ENCODE measurements around the gene RXRG.

Gene RXRG

GRCh38 chr1:165452336-165453130 is 7.6 kb upstream of the RXRG start:
- no peaks in the 10 kb centered on the region for H3K36me3 ChIP-seq (ENCODE audit: insufficient read depth)
- H3K79me2 ChIP-seq (ENCODE audit: insufficient read depth, low read depth): no peaks in the 10 kb centered on the region
- H3K9ac ChIP-seq: no peak overlapping the region
- H3K27me3 ChIP-seq (ENCODE audit: insufficient read depth, low read depth): no peaks in the 10 kb centered on the region
- H3K4me3 ChIP-seq (IDR thresholded peaks at IDR 0.05; ENCODE audit: insufficient read depth, low read depth, low read length): no peak overlapping the region
- no peaks in the 10 kb centered on the region for H4K20me1 ChIP-seq (ENCODE audit: insufficient read depth)
- H3K4me2 ChIP-seq: no peak overlapping the region
- no peak overlapping the region for H2AFZ ChIP-seq (ENCODE audit: low read depth)
- H3K4me1 ChIP-seq (ENCODE audit: low read depth, poor library complexity, severe bottlenecking): no peaks in the 10 kb centered on the region
- no peak overlapping the region for H3K27ac ChIP-seq
- TF ChIP-seq CTCF (conservative IDR thresholded peaks at IDR 0.05; ENCODE audit: low read depth, low read length): no peak

- no peak overlapping the region for H2AFZ ChIP-seq (ENCODE audit: low read depth)
- H3K27me3 ChIP-seq (ENCODE audit: insufficient read depth, low read depth): no peaks in the 10 kb centered on the region
- H3K4me1 ChIP-seq (ENCODE audit: low read depth, poor library complexity, severe bottlenecking): no peaks in the 10 kb centered on the region
- H4K20me1 ChIP-seq (ENCODE audit: insufficient read depth): no peaks in the 10 kb centered on the region
- no peak overlapping the region for H3K9ac ChIP-seq
- H3K4me3 ChIP-seq (IDR thresholded peaks at IDR 0.05; ENCODE audit: insufficient read depth, low read depth, low read length): no peak overlapping the region
- no peak overlapping the region for H3K27ac ChIP-seq
- H3K79me2 ChIP-seq (ENCODE audit: insufficient read depth, low read depth): no peaks in the 10 kb centered on the region
- H3K36me3 ChIP-seq (ENCODE audit: insufficient read depth): no peaks in the 10 kb centered on the region
- no peak overlapping the region for H3K4me2 ChIP-seq
- TF ChIP-seq CTCF (conservative IDR thresholded peaks at IDR 0.05; ENCODE audit: low read depth, low read length): no peak
Measured at GRCh38 chr1:165451691-165452090, 6.8 kb upstream of the RXRG start.

GRCh38 chr1:165449131-165449530 is 4.2 kb upstream of the RXRG start:
- Histone ChIP-seq H3K9ac (no peak overlapping the region), H3K27me3 (ENCODE audit: insufficient read depth, low read depth) (no peaks in the 10 kb centered on the region), H4K20me1 (ENCODE audit: insufficient read depth) (no peaks in the 10 kb centered on the region), H3K36me3 (ENCODE audit: insufficient read depth) (no peaks in the 10 kb centered on the region), H3K4me3 (IDR thresholded peaks at IDR 0.05; ENCODE audit: insufficient read depth, low read depth, low read length) (no peak overlapping the region), H3K4me1 (ENCODE audit: low read depth, poor library complexity, severe bottlenecking) (no peaks in the 10 kb centered on the region), H3K79me2 (ENCODE audit: insufficient read depth, low read depth) (no peaks in the 10 kb centered on the region), H2AFZ (ENCODE audit: low read depth) (no peak overlapping the region), H3K27ac (no peak overlapping the region), H3K4me2 (no peak overlapping the region)
- no peak for TF ChIP-seq CTCF (conservative IDR thresholded peaks at IDR 0.05; ENCODE audit: low read depth, low read length)

- Histone ChIP-seq H3K36me3 (ENCODE audit: insufficient read depth) (no peaks in the 10 kb centered on the region), H3K4me2 (no peak overlapping the region), H3K79me2 (ENCODE audit: insufficient read depth, low read depth) (no peaks in the 10 kb centered on the region), H3K4me3 (IDR thresholded peaks at IDR 0.05; ENCODE audit: insufficient read depth, low read depth, low read length) (no peak overlapping the region), H4K20me1 (ENCODE audit: insufficient read depth) (no peaks in the 10 kb centered on the region), H2AFZ (ENCODE audit: low read depth) (no peak overlapping the region), H3K4me1 (ENCODE audit: low read depth, poor library complexity, severe bottlenecking) (no peaks in the 10 kb centered on the region), H3K27me3 (ENCODE audit: insufficient read depth, low read depth) (no peaks in the 10 kb centered on the region), H3K9ac (no peak overlapping the region), H3K27ac (no peak overlapping the region)
- no peak for TF ChIP-seq CTCF (conservative IDR thresholded peaks at IDR 0.05; ENCODE audit: low read depth, low read length)
Measured at GRCh38 chr1:165445388-165445787, 462 bp upstream of the RXRG start.

Measured in KMS-11 (cell line).